Endodermal cell (in vitro differentiated cells): ENCODE measurements around the gene RALGPS1. TPM values are rescaled to one million over a fixed set of nuclear protein-coding genes. Genes with fewer than 3 reads are reported as not detected.

ENCODE experiments used
- DNase-seq: peaks from one replicate; pipeline ENCODE4 v3.0.0-alpha.2; 2017
- H3K27ac ChIP-seq: 2 replicates; pipeline ENCODE4 v1.5.1; 2013; ENCODE audit warnings: mild to moderate bottlenecking, low read depth, low read length, moderate library complexity
- H3K27me3 ChIP-seq: 2 replicates; pipeline ENCODE4 v1.6.1; 2013; ENCODE audit warnings: mild to moderate bottlenecking, low read length, moderate library complexity; ENCODE audit not compliant: insufficient read depth, control insufficient read depth, poor library complexity, severe bottlenecking
- H3K36me3 ChIP-seq: 2 replicates; pipeline ENCODE4 v1.7.0; 2013; ENCODE audit warnings: mild to moderate bottlenecking, low read length, moderate library complexity; ENCODE audit not compliant: control insufficient read depth, insufficient read depth
- H3K4me1 ChIP-seq: one replicate; pipeline ENCODE4 v1.7.0; 2013; ENCODE audit warnings: low read length; ENCODE audit not compliant: control insufficient read depth, insufficient read depth
- H3K4me3 ChIP-seq: 2 replicates; pipeline ENCODE4 v1.5.1; 2013; ENCODE audit warnings: mild to moderate bottlenecking, low read length, moderate library complexity
- H3K9ac ChIP-seq: 2 replicates; pipeline ENCODE4 v1.6.1; 2013; ENCODE audit warnings: mild to moderate bottlenecking, low read length, moderate library complexity; ENCODE audit not compliant: poor library complexity, severe bottlenecking; ENCODE audit errors: extremely low read depth
- H3K9me3 ChIP-seq: 2 replicates; pipeline ENCODE4 v1.6.1; 2013; ENCODE audit warnings: mild to moderate bottlenecking, low read length, moderate library complexity; ENCODE audit not compliant: control insufficient read depth
- H3K27ac Mint-ChIP-seq: 2 replicates; pipeline ENCODE4 v1.8.0; 2020; ENCODE audit warnings: mixed read lengths
- H3K27me3 Mint-ChIP-seq: 2 replicates; pipeline ENCODE4 v1.8.0; 2021; ENCODE audit warnings: mild to moderate bottlenecking, mixed read lengths; ENCODE audit not compliant: insufficient read depth
- H3K36me3 Mint-ChIP-seq: 2 replicates; pipeline ENCODE4 v1.8.0; 2020; ENCODE audit warnings: low read depth, mixed read lengths
- H3K4me1 Mint-ChIP-seq: 2 replicates; pipeline ENCODE4 v1.8.0; 2020; ENCODE audit warnings: mixed read lengths
- H3K4me3 Mint-ChIP-seq: 2 replicates; pipeline ENCODE4 v1.8.0; 2020; ENCODE audit warnings: mild to moderate bottlenecking, moderate library complexity, mixed read lengths
- H3K9me3 Mint-ChIP-seq: 2 replicates; pipeline ENCODE4 v1.8.0; 2020; ENCODE audit warnings: mild to moderate bottlenecking, mixed read lengths
- WGBS, 2 experiments: methylation state at CpG; one replicate each; pipeline versions ENCODE4 v1.1.5 to v1.1.7; 2013; ENCODE audit warnings: missing lambda C conversion rate in 2 of 2, mixed read lengths in 1 of 2; ENCODE audit not compliant: insufficient coverage in 1 of 2, insufficient read length in 1 of 2; 5-methylcytosine and 5-hydroxymethylcytosine counted together
- total RNA-seq, 2 donors: library from RNA; stranded (reverse); fragmentation: NEBNext Ultra II Directional in 1 of 2; extraction: Animal tissue kit (Norgen Biotek cat#: 25700) in 1 of 2; gene quantifications; 2 replicates in 1 of 2; 3 replicates in 1 of 2; pipeline ENCODE4 v1.2.1, GENCODE V29; 2021
- TF ChIP-seq, protein P1 (sequence below): fragments of 200-600 bp; sonication (generic); conservative IDR thresholded peaks from 2 replicates; pipeline ENCODE4 v1.5.0; 2021; ENCODE audit warnings: antibody characterized with exemption, mild to moderate bottlenecking

RALGPS1 gene
- total RNA-seq, 2 donors from 2014 or later: 23.3 to 25.0 TPM

DNA sequence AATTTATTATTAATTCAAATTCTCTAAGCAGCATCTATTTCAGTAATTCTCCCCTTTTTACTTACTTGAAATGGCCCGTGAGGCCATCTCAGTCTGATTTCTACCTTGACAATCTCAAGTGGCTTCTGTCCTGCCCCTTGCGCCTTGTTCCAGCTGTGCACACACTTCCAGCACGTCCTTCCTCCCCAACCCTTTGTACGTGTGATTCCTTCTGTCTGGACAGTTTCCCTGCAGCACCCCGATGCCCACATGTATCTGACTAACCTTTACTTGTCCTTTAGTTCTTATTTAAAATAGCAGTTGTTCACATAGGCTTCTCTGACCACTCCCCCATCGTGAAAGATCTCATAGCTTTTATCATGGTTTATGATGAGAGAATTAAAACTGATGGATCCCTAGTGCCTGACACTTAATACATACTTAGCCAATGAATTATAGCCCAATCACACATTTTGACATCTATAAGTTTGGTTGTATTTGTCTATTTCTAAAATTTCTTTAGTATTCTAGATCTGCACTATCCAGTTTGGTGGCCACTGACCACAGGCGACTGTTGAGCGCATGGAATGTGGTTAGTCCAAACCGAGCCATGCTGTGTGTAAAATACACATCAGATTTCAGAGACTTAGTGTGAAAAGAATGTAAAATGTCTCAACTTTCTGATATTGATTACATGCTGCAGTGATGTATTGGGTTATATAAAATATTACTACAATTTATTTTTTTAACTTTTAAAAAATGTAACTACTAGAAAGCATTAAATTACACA is 39.9 kb upstream of the RALGPS1 start:
- DNase-seq: no peak
- WGBS, 2 experiments: 92 to 93% methylated on average over 7 to 8 of the region's 9 CpGs
- Histone ChIP-seq H3K4me3 (no peak overlapping the region), H3K27me3 (no peaks in the 10 kb centered on the region), H3K36me3 (peaks cover 9% of the 10 kb centered on the region), H3K9me3 (no peaks in the 10 kb centered on the region), H3K4me1 (no peaks in the 10 kb centered on the region), H3K27ac (no peak overlapping the region), H3K9ac (no peak overlapping the region)
- no peak overlapping the region for H3K27ac Mint-ChIP-seq
- TF ChIP-seq, protein P1, sequence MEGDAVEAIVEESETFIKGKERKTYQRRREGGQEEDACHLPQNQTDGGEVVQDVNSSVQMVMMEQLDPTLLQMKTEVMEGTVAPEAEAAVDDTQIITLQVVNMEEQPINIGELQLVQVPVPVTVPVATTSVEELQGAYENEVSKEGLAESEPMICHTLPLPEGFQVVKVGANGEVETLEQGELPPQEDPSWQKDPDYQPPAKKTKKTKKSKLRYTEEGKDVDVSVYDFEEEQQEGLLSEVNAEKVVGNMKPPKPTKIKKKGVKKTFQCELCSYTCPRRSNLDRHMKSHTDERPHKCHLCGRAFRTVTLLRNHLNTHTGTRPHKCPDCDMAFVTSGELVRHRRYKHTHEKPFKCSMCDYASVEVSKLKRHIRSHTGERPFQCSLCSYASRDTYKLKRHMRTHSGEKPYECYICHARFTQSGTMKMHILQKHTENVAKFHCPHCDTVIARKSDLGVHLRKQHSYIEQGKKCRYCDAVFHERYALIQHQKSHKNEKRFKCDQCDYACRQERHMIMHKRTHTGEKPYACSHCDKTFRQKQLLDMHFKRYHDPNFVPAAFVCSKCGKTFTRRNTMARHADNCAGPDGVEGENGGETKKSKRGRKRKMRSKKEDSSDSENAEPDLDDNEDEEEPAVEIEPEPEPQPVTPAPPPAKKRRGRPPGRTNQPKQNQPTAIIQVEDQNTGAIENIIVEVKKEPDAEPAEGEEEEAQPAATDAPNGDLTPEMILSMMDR: no peak
- peaks cover 9% of the 10 kb centered on the region for H3K4me1 Mint-ChIP-seq
- H3K4me3 Mint-ChIP-seq: no peak overlapping the region
- no peaks in the 10 kb centered on the region for H3K27me3 Mint-ChIP-seq
- H3K36me3 Mint-ChIP-seq: peaks cover 22% of the 10 kb centered on the region
- peaks cover 3% of the 10 kb centered on the region for H3K9me3 Mint-ChIP-seq

DNA sequence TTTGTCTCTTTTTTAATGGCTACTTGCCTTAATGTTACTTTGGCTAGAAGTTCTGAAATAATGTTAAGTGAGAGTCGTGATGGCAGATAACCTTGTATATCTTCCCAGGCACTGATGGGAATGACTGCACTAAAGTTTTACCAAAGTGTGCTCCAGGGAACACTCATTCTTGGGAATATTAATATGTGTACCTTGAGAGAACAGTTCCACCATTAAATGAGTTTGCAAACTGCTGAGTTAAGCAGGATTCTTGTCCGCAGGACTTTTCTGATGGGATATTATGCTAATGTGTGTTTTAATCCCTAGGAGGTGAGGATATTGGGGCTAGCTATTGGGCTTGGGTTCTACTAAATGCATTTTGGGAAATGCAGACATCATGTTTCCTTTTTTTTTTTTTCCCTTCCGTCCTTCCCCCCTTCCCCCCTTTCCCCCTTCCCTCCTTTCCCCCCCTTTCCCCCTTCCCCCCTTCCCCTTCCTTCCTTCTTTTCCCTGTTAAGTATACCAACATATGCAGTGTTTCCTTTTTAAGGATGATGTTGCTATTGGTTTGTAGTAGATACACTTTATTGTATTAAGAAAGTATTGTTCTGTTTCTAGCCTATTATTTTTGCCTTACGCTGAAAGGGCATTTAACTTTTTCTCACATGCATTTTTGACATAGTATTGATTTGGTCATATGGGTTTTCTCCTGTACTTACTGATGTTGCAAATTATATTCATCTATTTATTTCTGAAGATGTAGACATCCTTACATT is 38.6 kb upstream of the RALGPS1 start:
- Histone ChIP-seq H3K27me3 (no peaks in the 10 kb centered on the region), H3K9ac (no peak overlapping the region), H3K9me3 (no peaks in the 10 kb centered on the region), H3K4me1 (no peaks in the 10 kb centered on the region), H3K4me3 (no peak overlapping the region), H3K27ac (no peak overlapping the region), H3K36me3 (peaks cover 19% of the 10 kb centered on the region)
- no peak for DNase-seq
- H3K27ac Mint-ChIP-seq: no peak overlapping the region
- WGBS, 2 experiments: 97 to 100% methylated on average over 1 to 3 of the region's 4 CpGs
- TF ChIP-seq, protein P1: no peak
- H3K9me3 Mint-ChIP-seq: peaks cover 3% of the 10 kb centered on the region
- H3K4me3 Mint-ChIP-seq: no peak overlapping the region
- H3K4me1 Mint-ChIP-seq: peaks cover 9% of the 10 kb centered on the region
- H3K36me3 Mint-ChIP-seq: peaks cover 29% of the 10 kb centered on the region
- no peaks in the 10 kb centered on the region for H3K27me3 Mint-ChIP-seq

DNA sequence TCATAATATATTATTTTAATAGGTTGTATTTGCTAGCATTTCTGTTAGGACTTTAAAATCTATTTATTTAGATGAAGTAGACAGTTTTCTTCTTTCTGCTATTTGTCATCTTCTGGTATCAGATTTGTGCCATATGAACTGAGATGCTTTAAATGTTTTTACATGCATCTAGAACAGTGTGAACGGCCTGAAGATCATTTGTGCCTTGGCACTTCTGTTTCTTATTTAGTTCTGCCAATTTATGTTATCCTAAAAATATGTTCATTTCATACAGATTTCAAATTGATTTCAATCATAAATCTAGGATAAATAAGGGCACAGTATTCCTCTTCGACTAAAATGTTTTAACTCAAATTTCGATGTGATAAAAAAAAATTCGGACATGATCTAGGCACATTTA is 38.1 kb upstream of the RALGPS1 start:
- Histone ChIP-seq H3K4me3 (no peak overlapping the region), H3K27ac (no peak overlapping the region), H3K27me3 (no peaks in the 10 kb centered on the region), H3K9me3 (no peaks in the 10 kb centered on the region), H3K9ac (no peak overlapping the region), H3K4me1 (no peaks in the 10 kb centered on the region), H3K36me3 (peaks cover 21% of the 10 kb centered on the region)
- H3K4me3 Mint-ChIP-seq: no peak overlapping the region
- WGBS, 2 experiments: 90 to 96% methylated on average over 3 to 4 of the region's 4 CpGs
- H3K4me1 Mint-ChIP-seq: peaks cover 9% of the 10 kb centered on the region
- TF ChIP-seq, protein P1: no peak
- no peak for DNase-seq
- peaks cover 3% of the 10 kb centered on the region for H3K9me3 Mint-ChIP-seq
- no peaks in the 10 kb centered on the region for H3K27me3 Mint-ChIP-seq
- H3K27ac Mint-ChIP-seq: no peak overlapping the region
- peaks cover 31% of the 10 kb centered on the region for H3K36me3 Mint-ChIP-seq
